ENCODE results near the gene EXOC3L2. TPM values are rescaled to one million over a fixed set of nuclear protein-coding genes. Genes with fewer than 3 reads are reported as not detected.

The EXOC3L2 gene
- total RNA-seq, 1 experiment from 2014 or later, result 0.61 TPM

GRCh38 chr19:45171211-45171623, 74.0 kb downstream of the EXOC3L2 start:
- H3K4me1 ChIP-seq (ENCODE audit: insufficient read depth, low read length), result no peaks in the 10 kb centered on the region
- no peak overlapping the region for H3T11ph ChIP-seq (ENCODE audit: low read length)
- H3K23me2 ChIP-seq (ENCODE audit: insufficient read length, low read depth, low read length, poor library complexity, severe bottlenecking), result no peaks in the 10 kb centered on the region
- H4K5ac ChIP-seq (ENCODE audit: insufficient read length, low read depth, low read length), result no peak overlapping the region
- H3K79me1 ChIP-seq (ENCODE audit: insufficient read depth, low read depth, low read length, poor library complexity, severe bottlenecking), result no peaks in the 10 kb centered on the region
- H3K4me2 ChIP-seq (ENCODE audit: insufficient read depth, insufficient read length, low read length), result no peak overlapping the region
- H4K20me1 ChIP-seq (ENCODE audit: control insufficient read depth, insufficient read depth, insufficient read length), result no peaks in the 10 kb centered on the region
- H3K79me2 ChIP-seq (ENCODE audit: insufficient read depth, low read length), result no peaks in the 10 kb centered on the region; the same call in 1 of the 2 replicates
- DNase-seq, result no peak
- no peak overlapping the region for H3K14ac ChIP-seq (ENCODE audit: insufficient read depth, low read length)
- H4K91ac ChIP-seq (ENCODE audit: insufficient read length, low read depth, low read length), result no peak overlapping the region
- H3K23ac ChIP-seq (ENCODE audit: insufficient read length, low read depth, low read length), result no peak overlapping the region
- H4K8ac ChIP-seq (replicated peaks; ENCODE audit: insufficient read length, low read depth, low read length), result no peak overlapping the region
- H3K27ac ChIP-seq (ENCODE audit: insufficient read length, low read depth, low read length), result no peak overlapping the region
- H3K4ac ChIP-seq (ENCODE audit: low read depth, low read length), result no peak overlapping the region
- H2BK20ac ChIP-seq (ENCODE audit: low read depth, low read length, poor library complexity, severe bottlenecking), result no peak overlapping the region
- no peak overlapping the region for H2AK5ac ChIP-seq (ENCODE audit: insufficient read length, low read length)
- no peak overlapping the region for H3K56ac ChIP-seq (ENCODE audit: insufficient read length, low read depth, low read length)
- no peak overlapping the region for H2AFZ ChIP-seq (ENCODE audit: low read length)
- H3K18ac ChIP-seq (ENCODE audit: insufficient read length, low read depth, low read length), result no peak overlapping the region
- no peak overlapping the region for H3K4me3 Mint-ChIP-seq
- H3K4me1 Mint-ChIP-seq, result peaks cover 2 to 6% of the 10 kb centered on the region in 2 experiments
- TF ChIP-seq CTCF (conservative IDR thresholded peaks at IDR 0.05), result no peak
- no peak overlapping the region for H2BK120ac ChIP-seq (ENCODE audit: low read depth, low read length, poor library complexity, severe bottlenecking)
- H3K27me3 Mint-ChIP-seq (ENCODE audit: low read depth), result peaks cover 3% of the 10 kb centered on the region; the same call in 1 of the 2 replicates
- no peak overlapping the region for H2BK5ac ChIP-seq (ENCODE audit: insufficient read length, low read length)
- no peak overlapping the region for H3K9ac ChIP-seq (ENCODE audit: extremely low read depth, insufficient read length, low read length)
- H3K27me3 ChIP-seq (ENCODE audit: insufficient read depth, low read length), result no peaks in the 10 kb centered on the region
- no peak overlapping the region for H3K27ac Mint-ChIP-seq
- no peak overlapping the region for H2BK15ac ChIP-seq (ENCODE audit: low read depth, low read length)
- H2BK12ac ChIP-seq (ENCODE audit: insufficient read length, low read depth, low read length), result no peak overlapping the region
- H3K9me3 ChIP-seq (ENCODE audit: control insufficient read depth, low read depth, low read length), result no peaks in the 10 kb centered on the region
- no CpG with 5 or more reads among the region's 7 CpGs for WGBS (ENCODE audit: extremely low coverage, insufficient read length, low lambda C conversion rate)
- no peaks in the 10 kb centered on the region for H3K36me3 Mint-ChIP-seq (ENCODE audit: insufficient read depth in 1 of 3, low read depth in 3 of 3)
- no peaks in the 10 kb centered on the region for H3K9me3 Mint-ChIP-seq

All from H9 (cell line).